GM21381 (cell line): ENCODE data around the gene CDH26.

Experiments used
- ATAC-seq: cut with Tn5 transposase; IDR thresholded peaks from one replicate; pipeline ENCODE4 v1.9.1; 2021; ENCODE audit warnings: mild to moderate bottlenecking, moderate library complexity; ENCODE audit not compliant: unreplicated experiment

CDH26 gene

GRCh38 chr20:60010689-60011458 lies 52.7 kb downstream of the CDH26 start:
- ATAC-seq, result no peak

- no peak for ATAC-seq
These were observed 53.6 kb downstream of the CDH26 start for GRCh38 chr20:60011512-60012507.

GRCh38 chr20:60013296-60014139 lies 55.3 kb downstream of the CDH26 start:
- ATAC-seq, result no peak

- ATAC-seq, result no peak
These were observed 58.2 kb downstream of the CDH26 start for GRCh38 chr20:60016406-60016805.

- ATAC-seq, result no peak
These were observed 62.0 kb downstream of the CDH26 start for GRCh38 chr20:60020251-60020650.

GRCh38 chr20:60021104-60021503 lies 62.9 kb downstream of the CDH26 start:
- ATAC-seq, result no peak

- no peak for ATAC-seq
These were observed 64.6 kb downstream of the CDH26 start for GRCh38 chr20:60022849-60023248.

GRCh38 chr20:60024245-60024644 lies 66.0 kb downstream of the CDH26 start:
- ATAC-seq, result no peak

GRCh38 chr20:60024801-60025200 lies 66.6 kb downstream of the CDH26 start:
- ATAC-seq, result no peak

GRCh38 chr20:60026010-60026409 lies 67.8 kb downstream of the CDH26 start:
- ATAC-seq, result no peak

- no peak for ATAC-seq
These were observed 72.2 kb downstream of the CDH26 start for GRCh38 chr20:60030471-60030870.

GRCh38 chr20:60031107-60031506 lies 72.9 kb downstream of the CDH26 start:
- ATAC-seq, result no peak

DNA sequence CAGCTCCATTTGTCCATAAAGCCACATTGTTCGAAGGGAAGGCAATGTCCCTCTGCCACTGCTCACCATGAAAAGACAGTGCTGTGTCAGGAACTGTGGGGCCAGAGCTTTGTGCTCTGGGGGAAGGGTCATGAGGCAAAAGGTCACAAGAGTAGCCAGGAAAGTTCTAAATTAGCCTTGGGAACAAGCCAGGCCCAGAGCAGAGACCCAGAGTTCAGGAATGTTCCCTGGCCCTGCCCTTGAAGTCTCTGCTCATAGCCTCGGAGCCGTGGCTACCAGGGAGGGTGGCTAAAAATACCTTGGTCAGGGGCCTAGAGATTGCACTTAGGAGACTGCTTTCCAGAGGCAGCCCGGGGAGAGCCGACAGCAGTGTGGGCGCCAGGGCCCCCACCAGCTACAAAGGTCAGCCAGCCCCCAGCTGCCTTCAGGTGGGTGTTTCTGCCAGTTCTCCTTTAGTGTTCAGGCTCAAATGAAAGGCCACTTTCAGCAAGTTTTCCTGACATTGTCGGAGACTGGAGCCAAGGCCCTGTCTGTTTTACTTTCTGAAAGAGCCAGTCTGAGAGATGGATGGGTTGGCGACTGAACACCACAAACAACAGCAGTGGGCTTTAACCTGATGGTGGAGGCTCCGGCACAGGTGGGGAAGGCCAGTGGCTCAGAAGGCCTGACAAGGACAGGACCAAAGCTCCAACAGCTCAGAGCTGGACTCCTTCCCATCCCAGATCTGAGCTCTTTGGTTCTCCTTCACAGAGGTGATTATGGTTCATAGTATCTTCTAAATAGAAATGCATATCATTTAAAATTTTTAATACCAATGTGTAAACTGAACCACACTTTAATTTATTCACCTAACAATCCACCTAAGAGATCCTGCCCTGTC lies 76.2 kb downstream of the CDH26 start:
- no peak for ATAC-seq

GRCh38 chr20:60035486-60035885 lies 77.3 kb downstream of the CDH26 start:
- ATAC-seq, result no peak

DNA sequence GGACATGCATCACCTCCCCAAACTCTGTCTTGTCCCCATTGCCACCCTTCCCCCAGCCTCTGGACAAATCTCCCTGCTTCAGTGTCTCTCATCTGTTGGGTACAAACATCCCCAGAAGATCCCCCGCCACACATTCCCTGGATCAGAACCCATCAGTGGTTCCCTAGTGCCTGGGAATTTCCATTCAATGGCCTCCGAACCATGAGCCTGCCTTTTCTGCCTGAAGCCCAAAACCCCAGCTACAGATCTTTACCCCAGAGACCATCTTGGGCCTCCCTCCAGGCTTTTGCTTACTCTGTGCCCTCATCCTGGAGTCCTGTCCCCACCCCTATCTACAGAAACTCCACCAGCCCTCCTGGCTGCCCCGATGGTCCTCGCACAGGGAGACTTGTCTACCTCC lies 78.1 kb downstream of the CDH26 start:
- no peak for ATAC-seq

- no peak for ATAC-seq
These were observed 78.7 kb downstream of the CDH26 start for GRCh38 chr20:60036746-60037499.

GRCh38 chr20:60038400-60039008 lies 80.3 kb downstream of the CDH26 start:
- ATAC-seq, result no peak

GRCh38 chr20:60039526-60039925 lies 81.3 kb downstream of the CDH26 start:
- no peak for ATAC-seq
